GM12878 (cell line): ENCODE results near the gene PSMA7. TPM values are rescaled to one million over a fixed set of nuclear protein-coding genes. Genes with fewer than 3 reads are reported as not detected.

Source experiments
- ATAC-seq: fragments of 200-7000 bp; cut with Tn5 transposase; 3 replicates; pipeline ENCODE4 v1.9.1; 2020; ENCODE audit warnings: mild to moderate bottlenecking, moderate library complexity
- BruUV-seq: library from RNA; stranded (reverse); fragments of 400-500 nt; replicated peaks from 2 replicates; lab custom pipeline; 2021; lab: Mats Ljungman, UMichigan
- CTCF ChIA-PET: fragments of 300-600 bp; sonication (Branson Sonifier 250); formaldehyde crosslinking; extraction: SDS; loops from one replicate; lab custom pipeline; 2021; ENCODE audit warnings: inconsistent platforms; lab: Yijun Ruan, JAX
- POLR2A ChIA-PET: fragments of 350-600 bp; formaldehyde crosslinking; extraction: SDS; loops from one replicate; lab custom pipeline; 2021; ENCODE audit warnings: inconsistent platforms; lab: Charles Lee
- RAD21 ChIA-PET: fragments of 300-600 bp; sonication (Branson Sonifier 250); formaldehyde crosslinking; loops from one replicate; lab custom pipeline; 2023; ENCODE audit warnings: antibody characterized with exemption; ENCODE audit not compliant: unreplicated experiment; lab: Charles Lee
- SMC1A ChIA-PET: fragments of 300-600 bp; sonication (Branson Sonifier 250); formaldehyde crosslinking; loops from one replicate; lab custom pipeline; 2023; ENCODE audit not compliant: unreplicated experiment, uncharacterized antibody; lab: Charles Lee
- DNase-seq: peaks from one replicate; pipeline ENCODE4 v3.0.0-alpha.2; 2011; ENCODE audit warnings: low read depth, low spot score
- FAIRE-seq: peaks from 3 replicates; lab custom pipeline; 2011; peaks lifted over from hg19 to GRCh38; lab: Jason Lieb, UNC
- H2AFZ ChIP-seq: 2 replicates; pipeline ENCODE4 v1.6.0; 2011; ENCODE audit warnings: low read depth, low read length, control low read depth; ENCODE audit not compliant: control insufficient read depth
- H3K27ac ChIP-seq: 2 replicates; pipeline ENCODE4 v1.5.1; 2011; ENCODE audit warnings: control low read depth; ENCODE audit not compliant: control insufficient read depth, insufficient read depth
- H3K27me3 ChIP-seq, 2 experiments: replicated peaks in 1 of 2; 2 replicates each; pipeline versions ENCODE4 v1.6.0 to v1.6.1; 2011; ENCODE audit warnings: low read length in 1 of 2; ENCODE audit not compliant: control insufficient read depth in 2 of 2, insufficient read depth in 2 of 2
- H3K36me3 ChIP-seq, 2 experiments: 2 replicates each; pipeline ENCODE4 v1.5.1; 2011; ENCODE audit warnings: low read length in 1 of 2; ENCODE audit not compliant: control insufficient read depth in 2 of 2, insufficient read depth in 2 of 2
- H3K4me1 ChIP-seq: 2 replicates; pipeline ENCODE4 v1.6.1; 2011; ENCODE audit warnings: mild to moderate bottlenecking, low read length, moderate library complexity, mixed read lengths; ENCODE audit not compliant: control insufficient read depth, insufficient read depth
- H3K4me2 ChIP-seq: 2 replicates; pipeline ENCODE4 v1.6.0; 2011; ENCODE audit warnings: control low read depth; ENCODE audit not compliant: control insufficient read depth, insufficient read depth
- H3K4me3 ChIP-seq: fragments of 200-600 bp; sonication (generic); 2 replicates; pipeline ENCODE4 v1.5.1; 2016
- H3K79me2 ChIP-seq: 2 replicates; pipeline ENCODE4 v1.6.0; 2011; ENCODE audit warnings: low read length; ENCODE audit not compliant: control insufficient read depth, insufficient read depth
- H3K9ac ChIP-seq: 2 replicates; pipeline ENCODE4 v1.8.0; 2011; ENCODE audit warnings: low read length, control low read depth, mixed read lengths; ENCODE audit not compliant: control insufficient read depth, insufficient read depth
- H3K9me3 ChIP-seq: replicated peaks from 3 replicates; pipeline ENCODE4 v1.5.1; 2011; ENCODE audit warnings: mild to moderate bottlenecking, low read length; ENCODE audit not compliant: control insufficient read depth, insufficient read depth
- H4K20me1 ChIP-seq: 2 replicates; pipeline ENCODE4 v1.6.0; 2011; ENCODE audit not compliant: control insufficient read depth, insufficient read depth
- BCL11A ChIP-seq: IDR thresholded peaks from 2 replicates; pipeline ENCODE4 v1.6.1; 2011; ENCODE audit warnings: low read depth, low read length
- BCLAF1 ChIP-seq: fragments of 450-650 bp; IDR thresholded peaks from 2 replicates; pipeline ENCODE4 v1.6.1; 2017; ENCODE audit warnings: antibody characterized with exemption, mild to moderate bottlenecking, moderate library complexity
- BMI1 ChIP-seq: fragments of 450-650 bp; IDR thresholded peaks from 2 replicates; pipeline ENCODE4 v1.6.1; 2016; ENCODE audit warnings: mild to moderate bottlenecking, moderate library complexity, borderline replicate concordance
- ELK1 ChIP-seq: IDR thresholded peaks from 2 replicates; pipeline ENCODE4 v1.6.1; 2012; ENCODE audit warnings: low read depth, low read length, improper control_type of control experiment
- FOXK2 ChIP-seq: fragments of 450-650 bp; IDR thresholded peaks from 2 replicates; pipeline ENCODE4 v1.6.1; 2017; ENCODE audit warnings: mild to moderate bottlenecking, moderate library complexity
- KAT2A ChIP-seq: conservative IDR thresholded peaks from 2 replicates; pipeline ENCODE4 v1.6.1; 2011; ENCODE audit warnings: low read depth, low read length; ENCODE audit not compliant: control insufficient read depth
- NKRF ChIP-seq: fragments of 450-650 bp; conservative IDR thresholded peaks from 2 replicates; pipeline ENCODE4 v1.6.1; 2017; ENCODE audit warnings: mild to moderate bottlenecking, moderate library complexity
- PKNOX1 ChIP-seq: fragments of 450-650 bp; IDR thresholded peaks from 2 replicates; pipeline ENCODE4 v1.6.1; 2016; ENCODE audit warnings: mild to moderate bottlenecking
- RUNX3 ChIP-seq: IDR thresholded peaks from 2 replicates; pipeline ENCODE4 v1.6.1; 2012; ENCODE audit warnings: low read length, inconsistent platforms
- SMAD1 ChIP-seq: fragments of 450-650 bp; IDR thresholded peaks from 2 replicates; pipeline ENCODE4 v1.6.1; 2018; ENCODE audit warnings: mild to moderate bottlenecking, low read depth; ENCODE audit not compliant: partially characterized antibody
- SMC3 ChIP-seq: IDR thresholded peaks from 2 replicates; pipeline ENCODE4 v1.6.1; 2011; ENCODE audit warnings: low read length, improper control_type of control experiment, borderline replicate concordance
- YBX1 ChIP-seq: fragments of 450-650 bp; IDR thresholded peaks from 2 replicates; pipeline ENCODE4 v1.6.1; 2016; ENCODE audit warnings: antibody characterized with exemption
- ZNF687 ChIP-seq: fragments of 450-650 bp; IDR thresholded peaks from 2 replicates; pipeline ENCODE4 v1.6.1; 2017; ENCODE audit warnings: mild to moderate bottlenecking, moderate library complexity
- WGBS: methylation state at CpG from one replicate; pipeline ENCODE4 v1.1.6; 2016; ENCODE audit warnings: low lambda C conversion rate; ENCODE audit not compliant: insufficient replicate concordance, insufficient coverage; ENCODE audit errors: missing lambda C conversion rate; 5-methylcytosine and 5-hydroxymethylcytosine counted together
- in situ Hi-C: fragments of 300-500 bp; cut with MboI; formaldehyde crosslinking; loops from 9 replicates; pipeline ENCODE4 v1.14.3; 2018; ENCODE audit warnings: mixed read lengths
- intact Hi-C: fragments of 100-400 bp; cut with micrococcal nuclease; formaldehyde crosslinking; loops from one replicate; pipeline ENCODE4 v1.14.2; 2022; ENCODE audit not compliant: unreplicated experiment
- polyA plus RNA-seq, 11 experiments: library from polyadenylated mRNA; depleted of rRNA in 4 of 11; unstranded in 6 of 11; stranded (reverse) in 5 of 11; fragments of >200 nt; fragmentation: Nextera tagmentation in 4 of 11; fragmentation: Illumina TruSeq in 1 of 11; extraction: Ambion mirVana in 4 of 11; extraction: Trizol in 1 of 11; gene quantifications; 1 replicate in 1 of 11; 2 replicates in 10 of 11; pipeline versions ENCODE4 v1.2.1 to v1.2.3, GENCODE V29; 2011 to 2016; ENCODE audit warnings: inconsistent platforms in 2 of 11, missing spikeins in 2 of 11, low read depth in 1 of 11
- total RNA-seq, 4 experiments: library from RNA; depleted of rRNA in 3 of 4; stranded (reverse); fragments of >200 nt in 3 of 4; fragmentation: Illumina TruSeq in 1 of 4; extraction: Trizol in 1 of 4; gene quantifications; 2 replicates each; pipeline versions ENCODE4 v1.2.1 to v1.2.3, GENCODE V29; 2013 to 2021

Gene PSMA7
- total and polyA plus RNA-seq, 10 of the 15 experiments (the other 5 are each of a cell fraction or from before 2014, with no cell fraction given) = 216 to 857 (median 368) TPM

GRCh38 chr20:62104791-62105345, 38.3 kb downstream of the PSMA7 start:
- Histone ChIP-seq H3K36me3 (no peaks in the 10 kb centered on the region), H4K20me1 (no peaks in the 10 kb centered on the region), H3K4me1 (no peaks in the 10 kb centered on the region), H3K4me3 (no peak overlapping the region), H3K4me2 (no peak overlapping the region), H2AFZ (no peak overlapping the region), H3K79me2 (no peaks in the 10 kb centered on the region), H3K27ac (no peak overlapping the region), H3K27me3 (no peaks in the 10 kb centered on the region), H3K9ac (no peak overlapping the region), H3K9me3 (peaks cover 12% of the 10 kb centered on the region; the same call in 1 of the 3 replicates)
- SMC1A ChIA-PET = no interaction called here
- no peak for FAIRE-seq
- ATAC-seq = no peak
- POLR2A ChIA-PET = no interaction called here
- BruUV-seq = no TSS peak
- RAD21 ChIA-PET = no interaction called here
- in situ Hi-C loops = no loop called here
- no peak for DNase-seq
- intact Hi-C loops = no loop called here
- CTCF ChIA-PET = no interaction called here
- 41% methylated on average over 4 of the region's 7 CpGs for WGBS
- no peak for TF ChIP-seq PKNOX1
- no peak for TF ChIP-seq YBX1
- TF ChIP-seq ELK1 = no peak
- no peak for TF ChIP-seq SMC3
- TF ChIP-seq FOXK2 = no peak
- TF ChIP-seq SMAD1 = no peak
- no peak for TF ChIP-seq BCLAF1
- TF ChIP-seq BCL11A = no peak
- TF ChIP-seq RUNX3 = no peak
- no peak for TF ChIP-seq KAT2A
- no peak for TF ChIP-seq ZNF687
- TF ChIP-seq BMI1 = no peak
- no peak for TF ChIP-seq NKRF
